Retinal pigment epithelial cell (primary cell): ENCODE measurements around the gene YWHAB.

ENCODE experiments used
- DNase-seq: peaks from one replicate; pipeline ENCODE4 v3.0.0-alpha.2; 2010; ENCODE audit warnings: low read depth
- H3K4me3 ChIP-seq: 2 replicates; pipeline ENCODE4 v1.5.1; 2011; ENCODE audit warnings: mild to moderate bottlenecking, low read length, control low read depth, moderate library complexity
- CTCF ChIP-seq: conservative IDR thresholded peaks from 2 replicates; pipeline ENCODE4 v1.5.1; 2011; ENCODE audit warnings: low read depth, low read length, control low read depth, inconsistent platforms

YWHAB gene

GRCh38 chr20:44904377-44904776 is 18.9 kb downstream of the YWHAB start:
- DNase-seq = no peak
- no peak overlapping the region for H3K4me3 ChIP-seq
- no peak for TF ChIP-seq CTCF

- DNase-seq = no peak
- H3K4me3 ChIP-seq = peak overlapping the region; percentile 75
- no peak for TF ChIP-seq CTCF
Observed at GRCh38 chr20:44908987-44909871, 23.7 kb downstream of the YWHAB start.

GRCh38 chr20:44909872-44910689 is 24.6 kb downstream of the YWHAB start, which contains the start of gene PABPC1L:
TSS of gene PABPC1L (plus strand) at chr20:44910060. CDS start at chr20:44910144, 84 bp downstream.
- peak within 1 kb of the TSS; percentile 75 for H3K4me3 ChIP-seq

GRCh38 chr20:44910690-44911262 is 25.3 kb downstream of the YWHAB start:
- peak overlapping the region; percentile 75 for H3K4me3 ChIP-seq
- no peak for TF ChIP-seq CTCF
- no peak for DNase-seq

More at GRCh38 chr20:44909872-44910689, 24.6 kb downstream of the YWHAB start, which contains the start of gene PABPC1L:
- no peak for TF ChIP-seq CTCF
- no peak for DNase-seq

GRCh38 chr20:44911264-44911921 is 25.9 kb downstream of the YWHAB start:
- peak; percentile 63 for TF ChIP-seq CTCF
- no peak for DNase-seq
- no peak overlapping the region for H3K4me3 ChIP-seq

- DNase-seq = no peak
- no peak overlapping the region for H3K4me3 ChIP-seq
- no peak for TF ChIP-seq CTCF
Observed at GRCh38 chr20:44912189-44912588, 26.7 kb downstream of the YWHAB start.
